HG02938 (cell line): ENCODE measurements around the gene PRR13.

Source experiments
- ATAC-seq: cut with Tn5 transposase; IDR thresholded peaks from one replicate; pipeline ENCODE4 v1.9.1; 2021; ENCODE audit warnings: mild to moderate bottlenecking, moderate library complexity; ENCODE audit not compliant: unreplicated experiment

The PRR13 gene

GRCh38 chr12:53492188-53492587, 50.7 kb downstream of the PRR13 start:
- ATAC-seq, result no peak

- ATAC-seq, result peak; percentile 91
These were observed 51.5 kb downstream of the PRR13 start for GRCh38 chr12:53492830-53493609.

GRCh38 chr12:53493610-53494391, 52.3 kb downstream of the PRR13 start:
- ATAC-seq, result no peak
